IPS DF 19.7 (cell line): ENCODE data around the gene CDK11A.
"Not testable (repeated sequence)": the region's sequence is repeated elsewhere in the genome, so short reads cannot be mapped to it uniquely, and the experiment has no call there.

Experiments used
- DNase-seq: peaks from one replicate; pipeline ENCODE4 v3.0.0-alpha.2; 2013; ENCODE audit warnings: low read depth, low spot score

Gene CDK11A

GRCh38 chr1:1684031-1684681, 40.0 kb downstream of the CDK11A start:
- no peak for DNase-seq

DNA sequence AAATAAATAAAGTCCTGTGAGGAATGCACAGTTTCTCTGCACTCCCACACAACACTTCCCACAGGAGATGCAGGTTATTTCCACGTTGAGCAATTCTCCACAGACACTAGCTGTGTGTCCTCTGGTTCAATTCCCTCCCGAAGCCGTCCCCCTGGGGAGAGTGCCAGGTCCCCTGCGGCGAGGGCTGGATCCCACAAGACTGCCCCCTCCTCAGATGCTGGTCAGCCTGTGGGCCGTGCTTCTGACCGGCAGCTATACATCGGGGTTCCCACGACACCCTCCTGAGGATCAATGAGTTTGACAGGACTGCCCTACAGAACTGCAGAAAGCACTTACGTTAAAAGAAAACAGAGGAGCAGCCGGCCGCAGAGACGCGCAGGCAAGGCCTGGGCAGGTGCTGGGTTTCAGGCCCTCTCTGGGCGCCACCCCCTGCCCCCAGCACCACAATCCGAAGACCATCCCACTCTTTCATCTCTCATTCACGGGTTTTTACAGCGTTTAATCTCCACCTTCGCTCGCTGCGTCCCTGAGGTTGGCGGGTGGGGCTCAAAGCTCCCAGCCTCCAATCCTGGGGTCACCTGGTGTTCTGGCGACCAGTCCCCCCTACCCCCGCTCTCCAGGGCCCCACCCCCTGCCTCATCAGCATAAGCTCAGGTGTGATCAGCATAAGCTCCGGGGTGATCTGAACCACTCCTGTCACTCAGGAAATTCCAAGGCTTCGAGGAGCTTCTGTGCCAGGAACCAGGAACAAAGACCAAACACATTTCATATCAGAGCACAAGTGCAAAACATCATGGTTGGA, 40.9 kb downstream of the CDK11A start:
- no peak for DNase-seq

- no peak for DNase-seq
These were observed 43.3 kb downstream of the CDK11A start for GRCh38 chr1:1680912-1681273.

GRCh38 chr1:1680031-1680911, 43.9 kb downstream of the CDK11A start:
- no peak for DNase-seq

- no peak for DNase-seq
These were observed 45.4 kb downstream of the CDK11A start for GRCh38 chr1:1678581-1679380.

- DNase-seq: no peak
These were observed 46.2 kb downstream of the CDK11A start for GRCh38 chr1:1677718-1678580.

GRCh38 chr1:1676087-1676486, 48.1 kb downstream of the CDK11A start:
- not testable (repeated sequence) for DNase-seq

DNA sequence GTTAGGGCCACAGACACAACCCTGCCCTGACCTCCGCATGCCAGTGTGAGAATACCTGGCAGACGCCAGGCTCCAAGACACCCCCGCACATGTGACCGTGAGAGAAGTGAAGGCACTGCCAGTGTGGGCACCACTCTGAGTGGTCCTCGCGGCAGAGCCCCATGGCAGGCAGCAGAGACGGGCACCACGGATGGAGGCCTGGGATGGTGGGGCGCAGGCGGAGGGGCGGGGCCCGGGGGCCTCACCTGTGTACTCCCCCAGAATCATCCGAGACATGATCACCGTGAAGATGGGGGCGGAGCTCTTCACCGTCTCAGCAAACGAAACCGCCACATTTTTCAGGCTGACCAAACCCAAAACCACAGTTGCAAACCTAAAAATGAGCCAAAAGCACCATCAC, 48.9 kb downstream of the CDK11A start:
- DNase-seq: not testable (repeated sequence)

DNA sequence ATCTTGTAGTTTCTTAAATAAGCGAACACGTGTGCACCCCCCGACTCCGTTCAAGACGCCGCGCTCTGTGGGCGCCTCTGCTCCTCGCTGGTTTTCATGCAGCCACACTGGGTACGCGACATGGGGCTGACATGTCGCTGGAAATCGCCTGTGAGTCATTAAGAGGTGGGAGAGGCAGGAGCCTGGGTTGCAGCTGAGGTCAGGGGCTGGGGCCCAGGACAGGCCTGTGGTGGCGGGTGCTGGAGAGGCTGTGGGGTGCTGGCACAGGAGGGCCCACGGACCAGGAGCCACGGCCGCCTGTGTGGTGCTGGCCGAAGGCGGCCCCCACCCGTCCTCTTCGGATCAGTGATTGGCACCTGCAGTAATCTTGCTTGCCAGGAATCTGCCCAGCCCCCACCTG, 49.4 kb downstream of the CDK11A start:
- not testable (repeated sequence) for DNase-seq

GRCh38 chr1:1672181-1672965, 51.8 kb downstream of the CDK11A start:
- DNase-seq: no peak

- DNase-seq: no peak
These were observed 52.6 kb downstream of the CDK11A start for GRCh38 chr1:1671365-1672119.

DNA sequence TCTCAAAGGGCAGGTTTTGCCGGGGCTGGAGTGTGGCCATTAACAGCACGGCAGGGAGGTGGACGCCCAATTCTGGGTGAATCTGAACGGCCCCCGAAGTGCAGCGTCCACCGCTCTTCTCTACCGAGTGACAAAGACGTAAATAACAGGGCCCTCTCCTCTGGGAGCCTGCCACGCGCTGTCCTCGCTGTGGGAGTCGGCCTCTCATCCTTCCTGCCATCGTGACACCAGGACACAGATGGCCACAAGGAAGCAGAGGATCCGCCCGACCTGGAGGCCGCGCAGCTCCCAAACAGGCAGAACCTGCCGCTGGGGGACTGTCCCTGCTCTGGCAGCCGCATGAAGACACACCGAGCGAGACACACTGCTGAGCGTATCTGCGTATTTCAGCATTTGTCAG, 53.3 kb downstream of the CDK11A start:
- DNase-seq: no peak

DNA sequence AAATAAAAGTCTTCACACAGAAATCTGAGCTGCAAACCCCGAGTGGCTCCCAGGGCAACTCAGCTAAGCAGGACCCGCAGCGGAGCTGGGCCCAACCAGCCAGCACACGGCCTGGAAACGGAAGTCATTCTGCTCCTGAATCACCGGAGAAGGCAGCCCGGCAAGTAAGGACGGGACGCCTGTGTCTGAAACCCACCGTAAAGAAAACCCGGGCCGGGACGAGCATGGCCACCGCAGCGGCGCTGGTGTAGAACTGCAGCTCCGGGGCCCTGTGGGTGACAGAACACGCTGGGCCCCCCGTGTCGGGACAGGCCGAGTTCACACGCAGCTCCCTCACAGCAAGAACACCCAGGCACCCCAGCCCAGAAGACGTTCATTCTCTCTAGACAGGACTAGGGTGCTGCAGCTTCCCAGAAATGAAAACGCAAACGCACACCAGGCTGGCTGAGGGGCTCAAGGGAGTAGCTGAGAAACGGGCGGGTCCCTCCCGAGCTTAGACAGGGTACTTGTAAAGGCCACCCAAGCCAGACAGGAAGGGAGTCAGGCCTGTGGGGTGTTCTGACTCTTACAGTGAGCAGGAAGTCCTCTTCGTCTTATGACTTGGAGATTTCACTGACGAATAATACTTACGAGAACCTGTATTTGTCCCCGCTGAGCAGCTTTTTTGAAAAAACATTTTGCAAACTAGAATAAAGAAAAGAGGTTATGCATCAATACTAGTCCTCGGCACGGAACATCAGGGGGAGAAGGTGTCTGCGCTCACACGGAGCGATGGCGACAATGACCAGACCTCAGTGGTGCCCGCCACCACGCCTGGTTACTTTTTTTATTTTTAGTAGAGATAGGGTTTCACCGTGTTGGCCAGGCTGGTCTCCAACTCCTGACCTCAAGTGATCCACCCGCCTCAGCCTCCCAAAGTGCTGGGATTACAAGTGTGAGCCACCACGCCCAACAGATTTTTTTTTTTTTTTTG, 54.4 kb downstream of the CDK11A start:
- DNase-seq: no peak

DNA sequence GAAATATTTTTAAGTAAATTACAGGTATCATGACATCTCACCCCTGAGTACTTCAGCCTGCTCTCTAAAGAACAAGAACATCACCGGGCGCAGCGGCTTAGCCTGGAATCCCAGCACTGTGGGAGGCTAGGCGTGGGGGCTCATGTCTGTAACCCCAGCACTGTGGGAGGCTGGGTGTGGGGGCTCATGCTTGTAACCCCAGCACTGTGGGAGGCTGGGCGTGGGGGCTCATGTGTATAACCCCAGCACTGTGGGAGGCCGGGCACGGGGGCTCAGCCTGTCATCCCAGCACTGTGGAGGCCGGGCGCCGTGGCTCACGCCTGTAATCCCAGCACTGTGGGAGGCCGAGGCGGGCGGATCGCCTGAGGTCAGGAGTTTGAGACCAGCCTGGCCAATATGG, 57.6 kb downstream of the CDK11A start:
- no peak for DNase-seq

- DNase-seq: no peak
These were observed 58.3 kb downstream of the CDK11A start for GRCh38 chr1:1665815-1666251.

DNA sequence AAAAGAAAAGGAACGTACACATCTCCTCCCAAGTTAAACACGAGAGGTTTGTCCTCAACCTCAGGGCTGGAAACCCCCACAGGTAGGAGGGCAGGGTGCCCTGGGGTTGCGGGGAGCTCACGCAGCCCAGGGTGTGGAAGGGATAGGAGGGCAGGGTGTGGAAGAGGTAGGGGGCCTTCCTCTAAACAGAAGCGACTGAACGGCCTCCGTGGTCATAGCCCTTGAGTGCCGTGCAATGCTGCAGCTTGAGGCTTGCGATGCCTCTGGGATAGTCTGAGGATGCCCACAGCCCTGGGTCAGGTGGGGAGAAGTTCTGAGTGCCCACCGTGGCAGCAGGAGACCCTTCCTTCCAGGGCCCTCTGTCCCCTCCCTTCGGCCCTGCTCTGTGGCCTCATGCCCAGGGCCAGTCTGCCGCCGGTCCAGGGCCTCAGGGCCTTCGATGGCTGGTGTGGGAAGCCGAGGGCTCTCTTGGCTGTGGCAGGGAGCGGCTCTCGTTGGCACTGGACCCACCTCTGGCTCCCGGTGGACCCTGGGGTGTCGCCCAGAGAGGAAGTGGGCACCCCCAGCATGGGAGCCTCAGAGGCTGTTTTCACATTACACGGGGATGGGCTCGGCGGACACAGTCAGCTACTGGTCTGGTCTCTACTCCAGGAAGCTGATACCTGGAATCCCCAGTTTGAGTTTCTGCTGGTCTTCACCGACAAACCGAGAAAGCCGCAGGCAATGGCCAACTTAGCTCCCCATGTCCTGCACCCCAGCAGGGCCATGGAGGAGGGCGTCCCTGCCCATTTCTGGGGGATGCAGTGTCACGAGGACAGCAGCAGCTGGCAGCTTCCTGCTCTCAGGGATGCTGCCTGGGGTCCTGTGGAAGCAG, 59.0 kb downstream of the CDK11A start:
- DNase-seq: no peak

DNA sequence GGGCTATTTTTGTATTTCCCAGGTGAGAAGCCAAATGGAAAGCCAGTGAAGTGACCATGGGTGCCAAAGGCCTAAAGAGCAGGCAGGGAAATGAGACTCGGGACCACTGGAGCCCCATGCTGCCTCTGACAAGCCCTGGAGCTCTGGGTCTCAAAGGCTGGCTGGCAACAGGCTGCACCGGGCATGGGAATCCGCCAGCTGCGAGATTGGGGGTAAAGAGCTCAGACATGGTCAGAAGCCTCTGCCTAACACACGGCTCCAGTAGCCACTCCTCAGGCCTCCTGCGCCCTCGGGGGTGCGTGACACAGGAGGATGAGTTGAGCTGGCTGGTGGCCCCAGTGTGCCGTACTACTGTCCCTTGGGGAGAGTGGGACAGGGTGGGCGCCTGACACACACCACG, 59.8 kb downstream of the CDK11A start:
- DNase-seq: not testable (repeated sequence)
